HG02642 (cell line): ENCODE data around the gene ACSL6.
"Not testable (repeated sequence)": the region's sequence is repeated elsewhere in the genome, so short reads cannot be mapped to it uniquely, and the experiment has no call there.

ENCODE experiments used
- ATAC-seq: cut with Tn5 transposase; IDR thresholded peaks from one replicate; pipeline ENCODE4 v1.9.1; 2021; ENCODE audit warnings: mild to moderate bottlenecking; ENCODE audit not compliant: unreplicated experiment, poor library complexity

The ACSL6 gene

GRCh38 chr5:131952301-131952857 lies 59.1 kb downstream of the ACSL6 start:
- ATAC-seq, result no peak

- no peak for ATAC-seq
Measured at GRCh38 chr5:131950706-131951105, 60.8 kb downstream of the ACSL6 start.

GRCh38 chr5:131947445-131947844 lies 64.0 kb downstream of the ACSL6 start:
- no peak for ATAC-seq

- no peak for ATAC-seq
Measured at GRCh38 chr5:131945551-131946168, 65.8 kb downstream of the ACSL6 start, which contains the start of gene MEIKIN. Gene MEIKIN (minus strand): TSS chr5:131945663. CDS start chr5:131945505, 158 bp downstream.

- no peak for ATAC-seq
Measured at GRCh38 chr5:131944702-131945550, 66.5 kb downstream of the ACSL6 start.

- no peak for ATAC-seq
Measured at GRCh38 chr5:131943916-131944315, 67.5 kb downstream of the ACSL6 start.

- no peak for ATAC-seq
Measured at GRCh38 chr5:131942016-131942415, 69.4 kb downstream of the ACSL6 start.

- ATAC-seq, result no peak
Measured at GRCh38 chr5:131939690-131940345, 71.6 kb downstream of the ACSL6 start.

- ATAC-seq, result no peak
Measured at GRCh38 chr5:131932235-131932634, 79.2 kb downstream of the ACSL6 start.

- no peak for ATAC-seq
Measured at GRCh38 chr5:131928957-131929356, 82.5 kb downstream of the ACSL6 start.

- ATAC-seq, result no peak
Measured at GRCh38 chr5:131926168-131926567, 85.3 kb downstream of the ACSL6 start.

GRCh38 chr5:131916481-131916880 lies 95.0 kb downstream of the ACSL6 start:
- no peak for ATAC-seq

GRCh38 chr5:131914472-131914871 lies 97.0 kb downstream of the ACSL6 start:
- no peak for ATAC-seq

- ATAC-seq, result no peak
Measured at GRCh38 chr5:131913603-131914002, 97.9 kb downstream of the ACSL6 start.

GRCh38 chr5:131906668-131907067 lies 104.8 kb downstream of the ACSL6 start:
- ATAC-seq, result no peak

- ATAC-seq, result not testable (repeated sequence)
Measured at GRCh38 chr5:131902266-131902665, 109.2 kb downstream of the ACSL6 start.
